Mucosa of stomach (tissue), 1 donor: ENCODE measurements around the gene POU6F2.

Experiments
- H3K27me3 ChIP-seq: one replicate; pipeline ENCODE4 v1.7.0; 2013; ENCODE audit warnings: mild to moderate bottlenecking, low read length; ENCODE audit not compliant: control insufficient read depth, insufficient read depth
- H3K36me3 ChIP-seq: one replicate; pipeline ENCODE4 v1.7.0; 2013; ENCODE audit warnings: low read length; ENCODE audit not compliant: control insufficient read depth, insufficient read depth
- H3K4me1 ChIP-seq: one replicate; pipeline ENCODE4 v1.7.0; 2013; ENCODE audit warnings: mild to moderate bottlenecking, low read length; ENCODE audit not compliant: control insufficient read depth, insufficient read depth
- H3K4me3 ChIP-seq: one replicate; pipeline ENCODE4 v1.7.0; 2013; ENCODE audit warnings: low read length
- H3K9ac ChIP-seq: one replicate; pipeline ENCODE4 v1.7.0; 2013; ENCODE audit warnings: mild to moderate bottlenecking, low read length, moderate library complexity
- H3K9me3 ChIP-seq: one replicate; pipeline ENCODE4 v1.7.0; 2013; ENCODE audit warnings: mild to moderate bottlenecking, low read length, moderate library complexity; ENCODE audit not compliant: control insufficient read depth
- donor health status: Pancreatic carcinoma.

POU6F2 gene

GRCh38 chr7:39248041-39248691, 270.5 kb downstream of the POU6F2 start:
- Histone ChIP-seq H3K9ac (no peak overlapping the region), H3K27me3 (no peaks in the 10 kb centered on the region), H3K4me3 (no peak overlapping the region), H3K9me3 (no peaks in the 10 kb centered on the region), H3K36me3 (no peaks in the 10 kb centered on the region), H3K4me1 (no peaks in the 10 kb centered on the region)

- H3K27me3 ChIP-seq, result no peaks in the 10 kb centered on the region
- H3K4me1 ChIP-seq, result no peaks in the 10 kb centered on the region
- H3K36me3 ChIP-seq, result no peaks in the 10 kb centered on the region
- H3K9me3 ChIP-seq, result no peaks in the 10 kb centered on the region
- no peak overlapping the region for H3K9ac ChIP-seq
- H3K4me3 ChIP-seq, result no peak overlapping the region
Measured at GRCh38 chr7:39248692-39249090, 271.0 kb downstream of the POU6F2 start.

- Histone ChIP-seq H3K36me3 (no peaks in the 10 kb centered on the region), H3K9ac (no peak overlapping the region), H3K4me1 (no peaks in the 10 kb centered on the region), H3K9me3 (no peaks in the 10 kb centered on the region), H3K27me3 (no peaks in the 10 kb centered on the region), H3K4me3 (no peak overlapping the region)
Measured at GRCh38 chr7:39249635-39250152, 272.0 kb downstream of the POU6F2 start.

- Histone ChIP-seq H3K4me3 (no peak overlapping the region), H3K4me1 (no peaks in the 10 kb centered on the region), H3K9ac (no peak overlapping the region), H3K9me3 (no peaks in the 10 kb centered on the region), H3K36me3 (no peaks in the 10 kb centered on the region), H3K27me3 (no peaks in the 10 kb centered on the region)
Measured at GRCh38 chr7:39252916-39253315, 275.2 kb downstream of the POU6F2 start.

- Histone ChIP-seq H3K9ac (no peak overlapping the region), H3K4me1 (no peaks in the 10 kb centered on the region), H3K4me3 (no peak overlapping the region), H3K9me3 (no peaks in the 10 kb centered on the region), H3K36me3 (no peaks in the 10 kb centered on the region), H3K27me3 (no peaks in the 10 kb centered on the region)
Measured at GRCh38 chr7:39259391-39260003, 281.8 kb downstream of the POU6F2 start.

GRCh38 chr7:39260279-39260844, 282.7 kb downstream of the POU6F2 start:
- Histone ChIP-seq H3K4me3 (no peak overlapping the region), H3K4me1 (no peaks in the 10 kb centered on the region), H3K27me3 (no peaks in the 10 kb centered on the region), H3K36me3 (no peaks in the 10 kb centered on the region), H3K9ac (no peak overlapping the region), H3K9me3 (no peaks in the 10 kb centered on the region)

- no peak overlapping the region for H3K9ac ChIP-seq
- no peaks in the 10 kb centered on the region for H3K4me1 ChIP-seq
- no peaks in the 10 kb centered on the region for H3K27me3 ChIP-seq
- no peak overlapping the region for H3K4me3 ChIP-seq
- H3K36me3 ChIP-seq, result no peaks in the 10 kb centered on the region
- H3K9me3 ChIP-seq, result no peaks in the 10 kb centered on the region
Measured at GRCh38 chr7:39261771-39262170, 284.1 kb downstream of the POU6F2 start.

GRCh38 chr7:39265641-39266591, 288.2 kb downstream of the POU6F2 start:
- no peaks in the 10 kb centered on the region for H3K9me3 ChIP-seq
- no peaks in the 10 kb centered on the region for H3K27me3 ChIP-seq
- no peak overlapping the region for H3K9ac ChIP-seq
- no peaks in the 10 kb centered on the region for H3K36me3 ChIP-seq
- H3K4me1 ChIP-seq, result no peaks in the 10 kb centered on the region
- no peak overlapping the region for H3K4me3 ChIP-seq

GRCh38 chr7:39269034-39269433, 291.3 kb downstream of the POU6F2 start:
- no peaks in the 10 kb centered on the region for H3K27me3 ChIP-seq
- H3K4me3 ChIP-seq, result no peak overlapping the region
- no peak overlapping the region for H3K9ac ChIP-seq
- no peaks in the 10 kb centered on the region for H3K4me1 ChIP-seq
- no peaks in the 10 kb centered on the region for H3K36me3 ChIP-seq
- no peaks in the 10 kb centered on the region for H3K9me3 ChIP-seq

GRCh38 chr7:39270018-39270417, 292.3 kb downstream of the POU6F2 start:
- no peak overlapping the region for H3K4me3 ChIP-seq
- no peaks in the 10 kb centered on the region for H3K4me1 ChIP-seq
- no peaks in the 10 kb centered on the region for H3K9me3 ChIP-seq
- no peak overlapping the region for H3K9ac ChIP-seq
- H3K36me3 ChIP-seq, result no peaks in the 10 kb centered on the region
- H3K27me3 ChIP-seq, result no peaks in the 10 kb centered on the region

GRCh38 chr7:39271402-39271801, 293.7 kb downstream of the POU6F2 start:
- Histone ChIP-seq H3K4me1 (no peaks in the 10 kb centered on the region), H3K27me3 (no peaks in the 10 kb centered on the region), H3K9me3 (no peaks in the 10 kb centered on the region), H3K36me3 (no peaks in the 10 kb centered on the region), H3K4me3 (no peak overlapping the region), H3K9ac (no peak overlapping the region)

GRCh38 chr7:39272111-39272510, 294.4 kb downstream of the POU6F2 start:
- no peaks in the 10 kb centered on the region for H3K4me1 ChIP-seq
- no peaks in the 10 kb centered on the region for H3K36me3 ChIP-seq
- no peaks in the 10 kb centered on the region for H3K27me3 ChIP-seq
- H3K9ac ChIP-seq, result no peak overlapping the region
- no peaks in the 10 kb centered on the region for H3K9me3 ChIP-seq
- no peak overlapping the region for H3K4me3 ChIP-seq
